Activated CD8-positive, alpha-beta memory T cell treated with anti-CD3 and anti-CD28 coated beads for 4 hours (primary cell): ENCODE measurements around the gene CCDC122.
A peak's percentile ranks its signal among the peaks of the same experiment; 100 is the strongest.

ENCODE experiments used
- DNase-seq, 2 donors: peaks; one replicate each; pipeline ENCODE4 v3.0.0-alpha.2; 2020; ENCODE audit warnings: low read depth in 2 of 2

The CCDC122 gene

GRCh38 chr13:43878892-43879754, at the start of gene CCDC122:
Gene CCDC122, minus strand, starts transcription at chr13:43879740. Its CDS starts 10,364 bp downstream, at chr13:43869376.
- peak; percentile 31 to 61 for DNase-seq

- DNase-seq: no peak
These were observed 45.2 kb upstream of the CCDC122 start for GRCh38 chr13:43924549-43925245.

- DNase-seq: no peak
These were observed 41.6 kb upstream of the CCDC122 start for GRCh38 chr13:43920965-43921674.

GRCh38 chr13:43918636-43919035, 39.1 kb upstream of the CCDC122 start:
- no peak for DNase-seq

- no peak for DNase-seq
These were observed 37.3 kb upstream of the CCDC122 start for GRCh38 chr13:43916828-43917227.

GRCh38 chr13:43915451-43915850, 35.9 kb upstream of the CCDC122 start:
- DNase-seq: no peak

GRCh38 chr13:43911871-43912270, 32.3 kb upstream of the CCDC122 start:
- DNase-seq: no peak

- no peak for DNase-seq
These were observed 31.7 kb upstream of the CCDC122 start for GRCh38 chr13:43911278-43911677.

GRCh38 chr13:43910856-43911255, 31.3 kb upstream of the CCDC122 start:
- no peak for DNase-seq

GRCh38 chr13:43908156-43909126, 28.9 kb upstream of the CCDC122 start:
- DNase-seq: no peak

GRCh38 chr13:43905435-43906031, 26.0 kb upstream of the CCDC122 start:
- no peak for DNase-seq

- no peak for DNase-seq
These were observed 16.4 kb upstream of the CCDC122 start for GRCh38 chr13:43895940-43896339.

GRCh38 chr13:43894438-43894837, 14.9 kb upstream of the CCDC122 start:
- DNase-seq: no peak

GRCh38 chr13:43884222-43884621, 4.7 kb upstream of the CCDC122 start:
- DNase-seq: no peak

- no peak for DNase-seq
These were observed 4.1 kb upstream of the CCDC122 start for GRCh38 chr13:43883631-43884030.

GRCh38 chr13:43881580-43881979, 2.0 kb upstream of the CCDC122 start:
- DNase-seq: no peak

GRCh38 chr13:43880926-43881325, 1.4 kb upstream of the CCDC122 start:
- DNase-seq: no peak

GRCh38 chr13:43880214-43880855, 795 bp upstream of the CCDC122 start:
- DNase-seq: no peak

- DNase-seq: peak; percentile 11 to 31
These were observed 228 bp upstream of the CCDC122 start, which contains the start of gene LACC1 for GRCh38 chr13:43879755-43880181. Gene LACC1, plus strand, starts transcription at chr13:43879904. Its CDS starts 1,082 bp downstream, at chr13:43880986.

GRCh38 chr13:43877766-43878165, 1.8 kb downstream of the CCDC122 start:
- no peak for DNase-seq
